NCI-H2196 treated with DMSO at 0.1 percent for 48 hours (cell line): ENCODE results near the gene GRWD1.

ENCODE experiments used
- DNase-seq: peaks from one replicate; lab custom pipeline; 2025; ENCODE audit not compliant: unreplicated experiment; lab: John Stamatoyannopoulos, UW

GRWD1 gene

GRCh38 chr19:48455908-48456562 lies 10.3 kb downstream of the GRWD1 start:
- no peak for DNase-seq

- no peak for DNase-seq
Measured at GRCh38 chr19:48456864-48457263, 11.1 kb downstream of the GRWD1 start.

DNA sequence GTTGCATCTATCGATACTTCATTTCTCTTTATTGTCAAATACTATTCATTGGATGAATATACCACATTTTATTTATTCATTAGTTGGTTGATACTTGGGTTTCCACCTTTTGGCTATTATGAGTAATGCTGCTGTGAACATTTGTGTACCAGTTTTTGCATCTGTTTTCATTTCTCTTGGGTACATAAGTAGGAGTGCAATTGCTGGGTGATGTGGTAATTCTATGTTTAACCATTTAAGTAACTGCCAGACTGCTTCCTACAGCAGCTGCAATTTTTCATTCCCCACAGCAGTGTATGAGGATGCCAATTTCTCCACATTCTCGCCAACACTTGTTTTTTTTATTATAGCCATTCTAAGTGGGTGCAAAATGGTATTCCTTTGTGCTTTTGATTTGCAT lies 12.2 kb downstream of the GRWD1 start:
- no peak for DNase-seq

DNA sequence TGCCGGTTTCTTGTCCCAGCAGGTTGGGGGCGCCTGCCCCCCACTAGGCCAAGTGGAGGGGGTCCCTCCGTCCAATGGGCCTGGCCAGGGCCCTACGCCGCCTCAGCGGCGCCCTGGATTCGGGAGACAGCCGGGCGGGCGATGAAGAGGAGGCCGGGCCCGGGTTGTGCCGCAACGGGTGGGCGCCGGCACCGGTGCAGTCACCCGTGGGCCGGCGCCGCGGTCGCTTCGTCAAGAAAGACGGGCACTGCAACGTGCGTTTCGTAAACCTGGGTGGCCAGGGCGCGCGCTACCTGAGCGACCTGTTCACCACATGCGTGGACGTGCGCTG lies 15.8 kb downstream of the GRWD1 start:
- DNase-seq, result no peak

GRCh38 chr19:48461982-48462655 lies 16.3 kb downstream of the GRWD1 start:
- DNase-seq, result no peak

GRCh38 chr19:48465215-48465614 lies 19.4 kb downstream of the GRWD1 start:
- no peak for DNase-seq

DNA sequence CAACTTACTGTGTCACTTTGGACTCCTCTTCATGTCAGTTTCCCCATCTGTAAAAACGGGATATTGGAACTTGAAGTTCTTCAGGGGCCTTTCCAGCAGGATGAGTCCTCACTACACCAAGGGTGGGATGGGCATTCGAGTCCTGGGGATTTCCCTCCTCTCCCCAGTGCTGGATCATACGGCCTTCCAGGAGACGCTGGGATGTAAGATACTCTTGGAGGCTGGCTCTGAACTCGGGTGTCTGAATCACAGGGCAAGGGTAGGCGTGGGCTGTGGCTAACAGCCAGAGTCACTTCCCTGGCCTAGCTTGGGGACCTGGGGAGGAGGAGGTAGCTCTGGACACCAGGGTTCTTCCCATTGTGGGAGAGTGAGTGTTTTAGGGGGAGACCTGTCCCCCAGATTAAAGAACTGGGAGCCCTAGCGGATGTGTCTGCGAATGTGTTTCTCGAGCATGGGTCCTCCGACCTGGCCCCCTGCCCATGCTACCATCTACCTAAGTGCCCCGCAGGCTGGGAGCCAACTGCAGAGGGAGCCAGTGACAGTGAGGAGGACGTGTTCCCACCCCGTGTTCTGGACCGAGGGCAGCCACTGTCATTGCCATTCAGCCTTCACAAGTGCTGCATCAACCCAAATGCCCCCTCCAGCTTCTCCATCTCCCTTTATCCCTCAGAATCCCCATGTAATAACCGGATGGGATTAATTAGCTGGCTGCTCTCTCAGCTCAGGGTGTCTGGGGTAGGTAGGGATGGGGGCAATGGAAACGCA lies 21.0 kb downstream of the GRWD1 start:
- DNase-seq, result no peak

DNA sequence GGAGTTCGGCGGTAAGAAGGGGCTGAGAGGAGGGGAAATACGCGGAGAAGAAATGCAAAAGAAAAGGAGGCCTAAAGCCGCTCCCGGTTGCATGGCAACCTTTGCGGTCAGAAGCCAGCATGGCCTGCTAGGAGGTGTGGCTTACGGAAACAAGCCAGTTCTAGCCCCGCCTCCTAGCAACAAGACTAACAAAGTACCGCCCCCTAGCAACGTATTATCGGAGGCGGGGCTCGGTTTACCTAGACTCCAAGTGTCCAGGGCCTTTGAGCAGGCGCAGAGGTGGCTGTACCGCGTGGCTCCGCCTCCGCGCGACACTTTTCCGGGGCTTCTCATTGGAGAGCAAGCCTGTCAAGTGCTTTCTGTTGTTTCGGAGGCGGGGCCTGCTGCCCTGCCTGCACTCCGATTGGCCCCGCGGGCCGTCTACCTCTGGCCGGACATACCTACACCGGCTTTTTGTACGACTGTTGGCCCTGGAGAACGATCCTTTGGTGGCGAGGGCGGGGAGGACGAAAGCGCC lies 23.0 kb downstream of the GRWD1 start:
- DNase-seq, result peak; percentile 99

DNA sequence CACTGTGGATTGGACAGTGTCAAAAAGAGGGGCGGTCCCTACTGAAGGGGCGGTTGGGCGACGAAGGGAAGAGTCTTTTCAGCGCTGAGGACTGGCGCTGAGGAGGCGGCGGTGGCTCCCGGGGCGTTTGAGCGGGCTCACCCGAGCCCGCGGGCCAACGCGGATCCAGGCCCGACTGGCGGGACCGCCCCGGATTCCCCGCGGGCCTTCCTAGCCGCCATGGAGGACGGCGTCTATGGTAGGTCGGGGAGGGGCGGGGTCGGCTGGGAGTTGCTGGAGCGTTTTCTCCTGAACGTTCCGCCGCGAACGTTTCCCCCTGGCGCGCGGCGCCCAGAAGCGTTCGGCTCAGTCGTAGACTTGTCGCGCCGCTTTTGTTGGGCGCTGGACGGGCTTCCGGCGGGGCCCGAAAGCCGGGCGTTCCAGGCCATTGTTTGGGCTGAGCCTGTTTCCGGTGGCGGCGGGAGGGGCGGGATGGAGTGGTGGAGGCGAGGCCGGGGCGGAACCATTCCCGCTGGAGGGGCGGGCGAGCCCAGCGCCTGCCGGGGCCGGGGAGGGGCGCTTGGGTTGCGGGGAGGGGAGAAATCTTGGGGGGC lies 23.6 kb downstream of the GRWD1 start, which contains the start of gene CYTH2:
Gene CYTH2, plus strand, starts transcription at position 81 of the 593 bp plus-strand sequence. Its CDS starts 139 bp downstream, at position 220.
- DNase-seq, result peak; percentile 61

DNA sequence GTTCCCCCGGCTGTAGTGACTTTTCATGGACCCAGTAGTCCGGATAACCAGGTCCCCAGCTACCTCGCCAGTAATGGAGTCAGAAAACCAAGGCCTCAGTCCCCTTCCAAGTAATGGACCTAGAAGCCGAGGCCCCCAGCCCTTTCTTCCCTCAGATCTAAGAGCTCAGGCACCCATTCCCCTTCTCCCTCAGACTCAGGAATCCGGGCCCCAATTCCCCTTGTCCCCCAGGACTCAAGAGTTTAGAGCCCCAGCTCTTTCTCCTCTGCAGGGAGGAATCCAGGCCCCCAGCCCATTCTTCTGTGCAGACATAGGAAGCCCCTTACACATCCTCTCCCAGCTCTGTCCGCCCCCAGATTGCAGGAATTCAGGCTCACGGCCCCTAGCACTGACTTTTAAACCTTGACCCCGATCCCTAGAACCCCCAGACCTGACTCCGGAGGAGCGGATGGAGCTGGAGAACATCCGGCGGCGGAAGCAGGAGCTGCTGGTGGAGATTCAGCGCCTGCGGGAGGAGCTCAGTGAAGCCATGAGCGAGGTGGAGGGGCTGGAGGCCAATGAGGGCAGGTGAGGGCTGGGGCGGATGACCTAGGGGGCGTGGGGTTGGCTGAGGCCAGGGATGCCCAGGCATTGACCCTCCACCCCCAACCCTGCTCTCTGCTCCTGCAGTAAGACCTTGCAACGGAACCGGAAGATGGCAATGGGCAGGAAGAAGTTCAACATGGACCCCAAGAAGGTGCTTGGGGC lies 24.3 kb downstream of the GRWD1 start:
- DNase-seq, result no peak

GRCh38 chr19:48470856-48471255 lies 25.1 kb downstream of the GRWD1 start:
- DNase-seq, result no peak

- no peak for DNase-seq
Measured at GRCh38 chr19:48471836-48472235, 26.1 kb downstream of the GRWD1 start.

GRCh38 chr19:48473161-48473966 lies 27.6 kb downstream of the GRWD1 start:
- no peak for DNase-seq

- no peak for DNase-seq
Measured at GRCh38 chr19:48474084-48474592, 28.4 kb downstream of the GRWD1 start.

- DNase-seq, result no peak
Measured at GRCh38 chr19:48475369-48476068, 29.7 kb downstream of the GRWD1 start.

GRCh38 chr19:48476176-48476575 lies 30.4 kb downstream of the GRWD1 start:
- no peak for DNase-seq

GRCh38 chr19:48477067-48477685 lies 31.4 kb downstream of the GRWD1 start:
- DNase-seq, result no peak

- DNase-seq, result no peak
Measured at GRCh38 chr19:48477698-48478338, 32.0 kb downstream of the GRWD1 start.
